PC-3 (cell line): Measurements from ENCODE around the gene PIN4. TPM values are rescaled to one million over a fixed set of nuclear protein-coding genes. Genes with fewer than 3 reads are reported as not detected.

ENCODE experiments used
- ATAC-seq: fragments of 200-7000 bp; cut with Tn5 transposase; 2 replicates; pipeline ENCODE4 v1.9.1; 2020; ENCODE audit warnings: mild to moderate bottlenecking, moderate library complexity
- BruUV-seq: library from RNA; stranded (reverse); fragments of 400-500 nt; replicated peaks from 2 replicates; lab custom pipeline; 2021; lab: Mats Ljungman, UMichigan
- CTCF ChIA-PET: fragments of 300-600 bp; sonication (Branson Sonifier 250); formaldehyde crosslinking; loops from one replicate; lab custom pipeline; 2022; ENCODE audit warnings: antibody characterized with exemption; lab: Charles Lee
- POLR2A ChIA-PET: fragments of 300-600 bp; sonication (Branson Sonifier 250); formaldehyde crosslinking; loops from one replicate; lab custom pipeline; 2022; ENCODE audit warnings: antibody characterized with exemption; ENCODE audit not compliant: unreplicated experiment; lab: Charles Lee
- DNase-seq: peaks from one replicate; pipeline ENCODE4 v3.0.0-alpha.2; 2015
- H2AFZ ChIP-seq: fragments of 300-600 bp; sonication (generic); 2 replicates; pipeline ENCODE4 v1.6.0; 2016; ENCODE audit warnings: antibody characterized with exemption, low read length
- H3F3A ChIP-seq: fragments of 300-600 bp; sonication (generic); one replicate; pipeline ENCODE4 v1.6.0; 2017; ENCODE audit warnings: antibody characterized with exemption, low read length, control low read depth, mild to moderate bottlenecking; ENCODE audit not compliant: unreplicated experiment
- H3K27ac ChIP-seq: fragments of 300-600 bp; sonication (generic); 2 replicates; pipeline ENCODE4 v1.5.1; 2016; ENCODE audit warnings: mild to moderate bottlenecking, low read length
- H3K27me3 ChIP-seq: fragments of 300-600 bp; sonication (generic); 2 replicates; pipeline ENCODE4 v1.6.1; 2016; ENCODE audit warnings: low read length, mixed read lengths
- H3K36me3 ChIP-seq: fragments of 300-600 bp; sonication (generic); 2 replicates; pipeline ENCODE4 v1.6.1; 2016; ENCODE audit warnings: low read depth, mixed run types, low read length, mixed read lengths
- H3K4me1 ChIP-seq: fragments of 300-600 bp; sonication (generic); 2 replicates; pipeline ENCODE4 v1.5.1; 2016; ENCODE audit warnings: low read length; ENCODE audit not compliant: insufficient read depth
- H3K4me2 ChIP-seq: fragments of 300-600 bp; sonication (generic); 2 replicates; pipeline ENCODE4 v1.6.0; 2016; ENCODE audit warnings: low read length
- H3K4me3 ChIP-seq: fragments of 300-600 bp; sonication (generic); 2 replicates; pipeline ENCODE4 v1.5.1; 2016; ENCODE audit warnings: mild to moderate bottlenecking, low read length, mixed read lengths
- H3K79me2 ChIP-seq: fragments of 300-600 bp; sonication (generic); 2 replicates; pipeline ENCODE4 v1.6.1; 2017; ENCODE audit warnings: low read length, mixed read lengths
- H3K9ac ChIP-seq: fragments of 300-600 bp; sonication (generic); 2 replicates; pipeline ENCODE4 v1.6.0; 2016; ENCODE audit warnings: mild to moderate bottlenecking, low read length
- H3K9me2 ChIP-seq: fragments of 300-600 bp; sonication (generic); replicated peaks from 2 replicates; pipeline ENCODE4 v1.6.1; 2016; ENCODE audit warnings: mixed run types, low read length, mixed read lengths
- H3K9me3 ChIP-seq: fragments of 300-600 bp; sonication (generic); 2 replicates; pipeline ENCODE4 v1.6.1; 2016; ENCODE audit warnings: low read length, mixed read lengths
- H4K20me1 ChIP-seq: fragments of 300-600 bp; sonication (generic); 2 replicates; pipeline ENCODE4 v1.6.1; 2016; ENCODE audit warnings: low read length, mixed read lengths
- EZH2 ChIP-seq: fragments of 300-600 bp; sonication (generic); IDR thresholded peaks from one replicate; pipeline ENCODE4 v1.6.1; 2017; ENCODE audit warnings: antibody characterized with exemption, mild to moderate bottlenecking, low read length; ENCODE audit not compliant: unreplicated experiment
- EZH2phosphoT487 ChIP-seq: fragments of 300-600 bp; sonication (generic); IDR thresholded peaks from 2 replicates; pipeline ENCODE4 v1.6.1; 2018; ENCODE audit warnings: mild to moderate bottlenecking, antibody characterized with exemption, low read length, borderline replicate concordance
- intact Hi-C: fragments of 100-400 bp; cut with micrococcal nuclease; formaldehyde crosslinking; loops from 2 replicates; pipeline ENCODE4 v1.9.0; 2023
- total RNA-seq: library from RNA; depleted of rRNA; stranded (reverse); fragments of >200 nt; gene quantifications from 2 replicates; pipeline ENCODE4 v1.2.3, GENCODE V29; 2014
- TF ChIP-seq, protein P1 (sequence below): fragments of 300-600 bp; sonication (generic); conservative IDR thresholded peaks from 2 replicates; pipeline ENCODE4 v1.5.1; 2017; ENCODE audit warnings: antibody characterized with exemption, low read depth, mild to moderate bottlenecking, low read length

PIN4 gene
- total RNA-seq, 1 experiment from 2014 or later = 30.0 TPM

DNA sequence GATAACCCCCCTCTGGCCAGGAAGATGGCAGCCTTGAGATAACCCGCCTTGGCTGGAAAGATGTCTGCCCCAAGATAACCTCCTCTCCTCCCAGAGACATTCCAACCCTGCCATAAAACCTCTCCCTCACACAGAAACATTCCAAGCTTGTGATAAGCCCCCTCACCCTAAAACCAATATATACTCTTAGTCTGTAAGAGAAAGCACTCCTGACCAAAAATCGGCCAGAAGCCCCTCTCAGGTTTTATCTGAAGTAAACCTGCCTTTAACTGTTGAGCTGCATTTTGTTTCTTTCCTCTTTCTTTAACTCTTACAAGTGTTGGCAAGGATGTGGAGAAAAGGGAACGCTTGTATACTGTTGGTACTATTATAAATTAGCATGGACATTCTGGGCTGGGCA, 48.7 kb downstream of the PIN4 start:
- H3K9me3 ChIP-seq = no peaks in the 10 kb centered on the region
- no peaks in the 10 kb centered on the region for H3F3A ChIP-seq
- no peaks in the 10 kb centered on the region for H3K9me2 ChIP-seq
- no peak overlapping the region for H2AFZ ChIP-seq
- H3K27me3 ChIP-seq = no peaks in the 10 kb centered on the region
- DNase-seq (no peak), ATAC-seq (no peak)
- peaks cover 92% of the 10 kb centered on the region for H3K79me2 ChIP-seq
- no peak overlapping the region for H3K27ac ChIP-seq
- peaks cover 26% of the 10 kb centered on the region for H3K36me3 ChIP-seq
- peaks cover 3% of the 10 kb centered on the region; the same call in 1 of the 2 replicates for H3K4me1 ChIP-seq
- no peak overlapping the region for H3K9ac ChIP-seq
- ChIA-PET CTCF (no interaction called here), POLR2A (no interaction called here)
- intact Hi-C loops = loop anchor here (10.0 kb wide), 1 partner anchor 45 kb away; the partner anchor contains the start of gene PIN4
- H4K20me1 ChIP-seq = no peaks in the 10 kb centered on the region
- H3K4me3 ChIP-seq = no peak overlapping the region
- no peak for TF ChIP-seq EZH2
- TF ChIP-seq EZH2phosphoT487 = no peak
- no peak overlapping the region for H3K4me2 ChIP-seq
- no TSS peak for BruUV-seq

DNA sequence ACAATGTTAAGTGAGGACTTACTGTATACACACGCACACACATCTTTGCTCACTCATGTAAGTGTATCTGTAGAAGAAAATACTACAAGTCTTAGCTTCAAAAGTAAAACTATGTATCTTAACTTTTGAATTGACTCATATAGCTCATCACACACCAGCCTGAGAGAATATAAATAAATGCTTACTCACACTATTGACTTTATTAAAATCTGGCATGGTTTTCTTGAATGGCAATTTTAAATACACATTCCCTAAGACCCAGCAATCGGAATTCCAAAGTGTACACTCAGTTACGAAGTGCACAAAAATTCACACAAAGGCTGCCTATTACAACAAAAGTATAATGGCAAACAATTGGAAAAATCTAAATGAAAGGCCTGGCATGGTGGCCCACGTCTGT, 55.3 kb downstream of the PIN4 start:
- ATAC-seq (peak; percentile 43), DNase-seq (peak; percentile 77)
- Histone ChIP-seq H3K9me3 (no peaks in the 10 kb centered on the region), H3K36me3 (0 out of 2 replicates have a peak, but pooled peaks cover 7% of the 10 kb centered on the region), H3F3A (no peaks in the 10 kb centered on the region), H3K4me3 (peak overlapping the region; percentile 33; the same call in 1 of the 2 replicates), H3K27me3 (no peaks in the 10 kb centered on the region), H4K20me1 (no peaks in the 10 kb centered on the region), H2AFZ (no peak overlapping the region), H3K9me2 (no peaks in the 10 kb centered on the region), H3K79me2 (peaks cover 56% of the 10 kb centered on the region), H3K27ac (peak overlapping the region; percentile 62), H3K4me2 (peak overlapping the region; percentile 94), H3K9ac (no peak overlapping the region), H3K4me1 (peaks cover 27% of the 10 kb centered on the region)
- TSS peak; percentile 12 for BruUV-seq
- ChIA-PET CTCF (interaction anchor here (0.9 kb wide), 1 partner anchor 304 kb away, joined by 3 read pairs; no protein-coding TSS in a partner anchor), POLR2A (interaction anchor here (0.7 to 1.0 kb wide), 2 partner anchors 40 to 599 kb away, joined by 4 to 7 read pairs; partner anchors contain the start of gene RPS4X)
- intact Hi-C loops = loop anchor here (5.0 to 10.0 kb wide), 3 partner anchors 35 to 52 kb away; partner anchors contain the start of genes PIN4 and RPS4X
- TF ChIP-seq EZH2 = no peak
- no peak for TF ChIP-seq EZH2phosphoT487
- TF ChIP-seq, protein P1, sequence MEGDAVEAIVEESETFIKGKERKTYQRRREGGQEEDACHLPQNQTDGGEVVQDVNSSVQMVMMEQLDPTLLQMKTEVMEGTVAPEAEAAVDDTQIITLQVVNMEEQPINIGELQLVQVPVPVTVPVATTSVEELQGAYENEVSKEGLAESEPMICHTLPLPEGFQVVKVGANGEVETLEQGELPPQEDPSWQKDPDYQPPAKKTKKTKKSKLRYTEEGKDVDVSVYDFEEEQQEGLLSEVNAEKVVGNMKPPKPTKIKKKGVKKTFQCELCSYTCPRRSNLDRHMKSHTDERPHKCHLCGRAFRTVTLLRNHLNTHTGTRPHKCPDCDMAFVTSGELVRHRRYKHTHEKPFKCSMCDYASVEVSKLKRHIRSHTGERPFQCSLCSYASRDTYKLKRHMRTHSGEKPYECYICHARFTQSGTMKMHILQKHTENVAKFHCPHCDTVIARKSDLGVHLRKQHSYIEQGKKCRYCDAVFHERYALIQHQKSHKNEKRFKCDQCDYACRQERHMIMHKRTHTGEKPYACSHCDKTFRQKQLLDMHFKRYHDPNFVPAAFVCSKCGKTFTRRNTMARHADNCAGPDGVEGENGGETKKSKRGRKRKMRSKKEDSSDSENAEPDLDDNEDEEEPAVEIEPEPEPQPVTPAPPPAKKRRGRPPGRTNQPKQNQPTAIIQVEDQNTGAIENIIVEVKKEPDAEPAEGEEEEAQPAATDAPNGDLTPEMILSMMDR = no peak

DNA sequence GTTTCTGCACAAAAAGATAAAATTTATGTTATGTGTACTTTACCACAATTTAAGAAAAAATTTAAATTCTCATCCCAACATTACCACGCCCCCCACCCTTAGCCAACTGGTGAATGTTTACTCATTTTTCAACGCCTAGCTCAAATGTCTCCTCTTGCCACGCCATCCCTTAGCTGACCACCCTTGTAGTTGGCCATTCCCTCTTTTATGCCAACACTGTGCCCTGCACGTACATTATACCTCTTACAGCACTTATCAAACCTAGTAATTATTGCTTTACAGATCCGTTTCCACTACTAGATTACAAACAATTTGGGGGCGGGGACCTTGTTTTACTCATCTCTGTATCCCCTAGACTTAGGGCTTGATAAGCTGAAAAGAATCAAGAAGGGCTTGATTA, 56.6 kb downstream of the PIN4 start:
- TF ChIP-seq EZH2phosphoT487 = no peak
- TF ChIP-seq, protein P1 = no peak
- no peak for TF ChIP-seq EZH2
- Histone ChIP-seq H3K9me2 (no peaks in the 10 kb centered on the region), H4K20me1 (no peaks in the 10 kb centered on the region), H3F3A (no peaks in the 10 kb centered on the region), H3K4me1 (peaks cover 29% of the 10 kb centered on the region), H2AFZ (peak overlapping the region; percentile 83), H3K27me3 (no peaks in the 10 kb centered on the region), H3K79me2 (peaks cover 45% of the 10 kb centered on the region), H3K4me3 (peak overlapping the region; percentile 95), H3K9me3 (no peaks in the 10 kb centered on the region), H3K36me3 (0 out of 2 replicates have a peak, but pooled peaks cover 7% of the 10 kb centered on the region), H3K9ac (peak overlapping the region; percentile 86), H3K4me2 (peak overlapping the region; percentile 94), H3K27ac (peak overlapping the region; percentile 77)
- POLR2A ChIA-PET = interaction anchor here (0.6 to 1.0 kb wide), 3 partner anchors 36 to 208 kb away, joined by 3 to 4 read pairs (median 3); partner anchors contain the start of gene PIN4
- CTCF ChIA-PET = interaction anchor here (0.5 kb wide), 1 partner anchor 172 kb away, joined by 6 read pairs; no protein-coding TSS in a partner anchor
- intact Hi-C loops = loop anchor here (5.0 to 10.0 kb wide), 3 partner anchors 36 to 53 kb away; partner anchors contain the start of genes PIN4 and RPS4X
- ATAC-seq (peak; percentile 14), DNase-seq (peak; percentile 16)
- BruUV-seq = no TSS peak
